BE2C (cell line): ENCODE results near the gene MAP3K3.

ENCODE experiments used
- DNase-seq: peaks from one replicate; pipeline ENCODE4 v3.0.0-alpha.2; 2020
- H3K27me3 ChIP-seq: fragments of 250-450 bp; sonication (Bioruptor Pico); 2 replicates; pipeline ENCODE4 v1.5.1; 2020; ENCODE audit warnings: mild to moderate bottlenecking
- H3K36me3 ChIP-seq: fragments of 250-450 bp; sonication (Bioruptor Pico); 2 replicates; pipeline ENCODE4 v1.5.1; 2020; ENCODE audit warnings: mild to moderate bottlenecking
- H3K4me1 ChIP-seq: fragments of 250-450 bp; sonication (Bioruptor Pico); 2 replicates; pipeline ENCODE4 v1.5.1; 2020
- H3K4me3 ChIP-seq: 2 replicates; pipeline ENCODE4 v1.5.1; 2011; ENCODE audit warnings: low read depth, low read length
- H3K9me3 ChIP-seq: fragments of 250-450 bp; sonication (Bioruptor Pico); 2 replicates; pipeline ENCODE4 v1.5.1; 2020
- CTCF ChIP-seq: IDR thresholded peaks from 2 replicates; pipeline ENCODE4 v1.5.1; 2012; ENCODE audit warnings: mild to moderate bottlenecking, low read depth, low read length

Gene MAP3K3

GRCh38 chr17:63659850-63660249 lies 37.6 kb downstream of the MAP3K3 start:
- H3K27me3 ChIP-seq: no peaks in the 10 kb centered on the region
- H3K4me3 ChIP-seq: no peak overlapping the region
- no peaks in the 10 kb centered on the region for H3K9me3 ChIP-seq
- H3K4me1 ChIP-seq: no peaks in the 10 kb centered on the region
- no peak for TF ChIP-seq CTCF
- DNase-seq: no peak
- peaks cover 38% of the 10 kb centered on the region for H3K36me3 ChIP-seq

- Histone ChIP-seq H3K27me3 (no peaks in the 10 kb centered on the region), H3K4me1 (no peaks in the 10 kb centered on the region), H3K36me3 (peaks cover 32% of the 10 kb centered on the region), H3K4me3 (no peak overlapping the region), H3K9me3 (no peaks in the 10 kb centered on the region)
- no peak for TF ChIP-seq CTCF
- DNase-seq: no peak
Observed at GRCh38 chr17:63665527-63666214, 43.5 kb downstream of the MAP3K3 start.

- Histone ChIP-seq H3K27me3 (no peaks in the 10 kb centered on the region), H3K9me3 (no peaks in the 10 kb centered on the region), H3K4me3 (no peak overlapping the region), H3K36me3 (peaks cover 26% of the 10 kb centered on the region), H3K4me1 (peaks cover 23% of the 10 kb centered on the region)
- no peak for TF ChIP-seq CTCF
- DNase-seq: no peak
Observed at GRCh38 chr17:63672856-63673255, 50.6 kb downstream of the MAP3K3 start.

GRCh38 chr17:63675231-63675606 lies 53.0 kb downstream of the MAP3K3 start:
- Histone ChIP-seq H3K36me3 (peaks cover 13% of the 10 kb centered on the region), H3K9me3 (no peaks in the 10 kb centered on the region), H3K4me3 (peak overlapping the region; percentile 39), H3K27me3 (no peaks in the 10 kb centered on the region), H3K4me1 (peaks cover 26% of the 10 kb centered on the region)
- no peak for DNase-seq
- no peak for TF ChIP-seq CTCF

DNA sequence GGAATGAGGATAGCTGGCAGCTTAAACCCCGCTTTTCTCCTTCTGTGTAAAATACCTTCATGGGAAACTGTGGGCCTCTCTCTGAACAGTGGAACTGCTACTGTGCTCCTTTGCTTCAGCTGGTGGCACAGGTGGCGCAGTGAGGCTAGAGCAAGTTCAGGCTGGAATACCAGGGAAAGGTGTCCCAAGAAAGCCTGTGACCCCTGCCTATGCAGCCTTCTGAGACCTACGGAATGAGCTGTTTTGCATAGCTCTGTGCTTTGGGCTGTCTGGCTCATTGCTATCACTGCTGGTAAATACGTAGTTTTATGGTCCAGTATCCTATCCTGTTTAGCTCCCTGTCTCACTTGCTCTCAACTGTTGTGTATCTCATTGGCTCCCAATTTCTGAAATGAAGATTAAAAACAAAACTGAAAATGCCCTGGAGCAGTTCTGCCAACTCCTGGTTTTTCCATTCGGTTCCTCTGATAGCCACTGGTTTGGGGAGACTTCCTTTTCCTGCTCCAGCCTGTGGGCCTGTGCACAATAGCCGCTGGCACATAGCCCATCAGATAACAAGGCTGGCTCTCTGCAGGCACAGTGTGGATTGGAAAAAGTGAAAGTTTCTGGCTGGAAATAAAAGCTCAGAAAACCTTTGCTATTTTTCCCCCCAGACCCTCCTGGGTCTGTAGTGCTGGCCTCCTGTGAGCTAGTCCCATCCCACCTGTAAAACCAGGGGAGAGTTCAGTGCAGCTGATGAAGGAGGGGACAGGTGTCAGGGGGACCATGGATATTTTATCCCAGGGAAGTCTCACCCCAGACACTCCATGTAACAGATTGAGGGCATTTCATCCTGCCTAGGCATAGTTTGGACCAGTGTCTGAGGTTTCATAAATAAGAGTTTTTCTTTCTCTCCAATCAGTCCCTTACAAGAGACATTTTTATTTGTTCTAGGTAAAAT lies 53.7 kb downstream of the MAP3K3 start:
- Histone ChIP-seq H3K27me3 (no peaks in the 10 kb centered on the region), H3K9me3 (no peaks in the 10 kb centered on the region), H3K4me3 (peak overlapping the region; percentile 39), H3K36me3 (peaks cover 13% of the 10 kb centered on the region), H3K4me1 (peaks cover 26% of the 10 kb centered on the region)
- no peak for TF ChIP-seq CTCF
- peak; percentile 94 for DNase-seq

DNA sequence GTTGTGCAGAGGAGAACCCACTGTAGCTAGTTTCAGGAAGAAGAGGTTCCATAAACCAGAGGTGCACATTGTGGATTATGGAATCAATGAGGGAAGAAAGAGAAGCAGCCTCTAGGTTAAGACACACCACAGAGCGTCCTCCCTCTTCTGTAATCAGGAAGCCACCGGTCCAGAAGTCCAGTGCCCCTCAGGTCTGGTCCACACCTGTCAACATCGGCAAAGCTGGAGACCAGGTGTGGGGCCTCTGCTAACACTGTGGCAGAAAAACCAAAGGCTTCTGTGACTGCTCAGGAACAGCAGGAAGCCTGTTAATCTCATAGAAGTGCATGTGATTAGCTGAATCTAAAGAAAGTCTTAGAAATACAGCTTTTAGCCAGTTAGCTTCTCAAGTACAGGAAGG lies 54.4 kb downstream of the MAP3K3 start:
- no peak overlapping the region; the same call in 1 of the 2 replicates for H3K4me3 ChIP-seq
- DNase-seq: no peak

More for the DNA sequence above, 54.4 kb downstream of the MAP3K3 start:
- Histone ChIP-seq H3K9me3 (no peaks in the 10 kb centered on the region), H3K27me3 (no peaks in the 10 kb centered on the region), H3K36me3 (peaks cover 15% of the 10 kb centered on the region), H3K4me1 (peaks cover 26% of the 10 kb centered on the region)
- no peak for TF ChIP-seq CTCF
